Stimulated activated CD4-positive, alpha-beta T cell treated with anti-CD3 and anti-CD28 coated beads, Interleukin-12 subunit alpha, Interleukin-12 subunit beta, amount 100 ng/mL, for 4 hours (primary cell): Measurements from ENCODE around the gene SUPT3H.
"Not testable (repeated sequence)": the region's sequence is repeated elsewhere in the genome, so short reads cannot be mapped to it uniquely, and the experiment has no call there.

Source experiments
- DNase-seq: peaks from one replicate; pipeline ENCODE4 v3.0.0-alpha.2; 2020

The SUPT3H gene

GRCh38 chr6:45320349-45320748, 57.4 kb downstream of the SUPT3H start:
- DNase-seq = no peak

- DNase-seq = no peak
Measured at GRCh38 chr6:45314146-45314545, 63.6 kb downstream of the SUPT3H start.

GRCh38 chr6:45310118-45310788, 67.5 kb downstream of the SUPT3H start:
- no peak for DNase-seq

GRCh38 chr6:45305546-45305945, 72.2 kb downstream of the SUPT3H start:
- DNase-seq = no peak

GRCh38 chr6:45302832-45303231, 74.9 kb downstream of the SUPT3H start:
- no peak for DNase-seq

GRCh38 chr6:45301348-45302142, 76.2 kb downstream of the SUPT3H start:
- no peak for DNase-seq

GRCh38 chr6:45300736-45301135, 77.0 kb downstream of the SUPT3H start:
- no peak for DNase-seq

GRCh38 chr6:45299096-45299581, 78.6 kb downstream of the SUPT3H start:
- no peak for DNase-seq

GRCh38 chr6:45297320-45297719, 80.4 kb downstream of the SUPT3H start:
- no peak for DNase-seq

- not testable (repeated sequence) for DNase-seq
Measured at GRCh38 chr6:45294065-45294701, 83.6 kb downstream of the SUPT3H start.

GRCh38 chr6:45293306-45293705, 84.4 kb downstream of the SUPT3H start:
- no peak for DNase-seq

- no peak for DNase-seq
Measured at GRCh38 chr6:45289751-45290514, 87.8 kb downstream of the SUPT3H start.

- DNase-seq = not testable (repeated sequence)
Measured at GRCh38 chr6:45286707-45287106, 91.0 kb downstream of the SUPT3H start.

GRCh38 chr6:45278367-45278766, 99.4 kb downstream of the SUPT3H start:
- DNase-seq = no peak

GRCh38 chr6:45277741-45278140, 100.0 kb downstream of the SUPT3H start:
- not testable (repeated sequence) for DNase-seq

GRCh38 chr6:45275358-45275757, 102.4 kb downstream of the SUPT3H start:
- DNase-seq = no peak

- DNase-seq = no peak
Measured at GRCh38 chr6:45272626-45273025, 105.1 kb downstream of the SUPT3H start.

GRCh38 chr6:45265246-45265645, 112.5 kb downstream of the SUPT3H start:
- DNase-seq = no peak

- DNase-seq = no peak
Measured at GRCh38 chr6:45260696-45261095, 117.0 kb downstream of the SUPT3H start.

GRCh38 chr6:45256697-45257695, 120.7 kb downstream of the SUPT3H start:
- no peak for DNase-seq

GRCh38 chr6:45255434-45255833, 122.3 kb downstream of the SUPT3H start:
- DNase-seq = no peak

- no peak for DNase-seq
Measured at GRCh38 chr6:45254253-45254652, 123.5 kb downstream of the SUPT3H start.
